EH (cell line): ENCODE results near the gene DNAL4.

Experiments
- DNase-seq: peaks from one replicate; pipeline ENCODE4 v3.0.0-alpha.2; 2015; ENCODE audit warnings: low read depth

DNAL4 gene

DNA sequence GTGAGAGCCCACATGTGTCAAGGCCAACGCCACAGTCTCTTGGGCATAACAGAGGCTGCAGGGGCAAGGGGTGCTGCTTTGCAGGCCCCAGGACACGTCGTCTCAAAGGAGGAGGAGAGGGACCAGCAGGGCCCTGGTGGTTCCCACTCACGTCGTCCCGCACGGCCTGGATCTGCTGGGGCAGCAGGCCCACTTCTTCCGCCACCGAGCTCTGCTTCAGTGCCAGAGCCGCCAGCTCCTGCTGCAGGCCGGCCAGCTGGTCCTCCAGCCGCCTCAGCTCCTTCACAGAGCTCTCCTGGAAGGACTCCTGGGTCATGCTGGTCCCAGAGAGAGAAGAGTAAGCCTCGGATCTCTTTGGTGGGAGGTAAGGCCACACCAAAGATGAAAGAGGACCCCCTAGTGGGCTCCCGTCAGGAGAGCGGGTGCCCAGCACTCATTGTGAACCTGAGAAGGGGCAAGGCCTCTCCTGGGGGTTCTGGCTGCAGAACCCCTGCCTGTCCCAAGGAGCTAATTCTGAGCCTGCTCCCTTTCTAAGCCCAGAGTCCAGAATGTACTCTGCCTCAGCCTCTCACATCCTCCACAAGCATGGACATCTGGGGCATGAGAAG is 53.7 kb downstream of the DNAL4 start:
- DNase-seq, result no peak

DNA sequence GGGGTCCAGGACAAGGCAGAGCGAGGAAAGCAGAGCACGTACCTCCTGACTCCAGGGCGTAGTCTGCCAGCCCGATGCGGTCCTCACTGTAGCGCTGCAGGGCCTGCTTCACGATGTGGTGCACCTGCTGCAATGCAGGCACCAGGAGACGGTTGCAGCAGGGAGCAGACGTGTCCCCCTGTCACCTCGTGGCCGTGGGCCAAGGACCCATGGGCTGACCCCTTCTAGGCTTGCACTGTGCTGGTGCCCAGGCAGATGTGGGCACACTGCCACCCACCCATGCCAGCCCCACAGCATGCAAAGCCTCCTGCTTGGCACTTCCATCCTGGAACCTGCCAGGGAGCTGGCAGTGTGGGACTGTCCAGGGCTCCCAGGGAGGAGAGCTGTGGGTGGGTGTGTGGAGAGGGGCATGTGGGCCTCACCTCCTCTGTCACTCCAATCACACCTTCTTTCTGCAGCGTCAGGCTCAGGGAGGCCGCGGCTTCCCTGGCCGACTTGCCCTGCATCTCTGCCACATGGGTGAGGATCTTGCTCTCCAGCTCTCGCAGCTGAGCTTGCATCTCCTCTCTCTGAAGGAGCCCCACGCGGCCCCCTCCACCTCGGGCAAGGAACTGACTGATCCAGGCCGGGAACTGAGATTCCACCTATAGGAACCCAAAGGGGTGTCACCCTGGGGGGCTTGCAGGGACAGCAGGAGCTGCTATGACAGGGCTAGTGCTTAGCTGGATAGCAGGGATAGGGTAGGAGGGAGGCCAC is 54.5 kb downstream of the DNAL4 start:
- DNase-seq, result no peak

GRCh38 chr22:38738475-38739070 is 55.4 kb downstream of the DNAL4 start:
- no peak for DNase-seq

DNA sequence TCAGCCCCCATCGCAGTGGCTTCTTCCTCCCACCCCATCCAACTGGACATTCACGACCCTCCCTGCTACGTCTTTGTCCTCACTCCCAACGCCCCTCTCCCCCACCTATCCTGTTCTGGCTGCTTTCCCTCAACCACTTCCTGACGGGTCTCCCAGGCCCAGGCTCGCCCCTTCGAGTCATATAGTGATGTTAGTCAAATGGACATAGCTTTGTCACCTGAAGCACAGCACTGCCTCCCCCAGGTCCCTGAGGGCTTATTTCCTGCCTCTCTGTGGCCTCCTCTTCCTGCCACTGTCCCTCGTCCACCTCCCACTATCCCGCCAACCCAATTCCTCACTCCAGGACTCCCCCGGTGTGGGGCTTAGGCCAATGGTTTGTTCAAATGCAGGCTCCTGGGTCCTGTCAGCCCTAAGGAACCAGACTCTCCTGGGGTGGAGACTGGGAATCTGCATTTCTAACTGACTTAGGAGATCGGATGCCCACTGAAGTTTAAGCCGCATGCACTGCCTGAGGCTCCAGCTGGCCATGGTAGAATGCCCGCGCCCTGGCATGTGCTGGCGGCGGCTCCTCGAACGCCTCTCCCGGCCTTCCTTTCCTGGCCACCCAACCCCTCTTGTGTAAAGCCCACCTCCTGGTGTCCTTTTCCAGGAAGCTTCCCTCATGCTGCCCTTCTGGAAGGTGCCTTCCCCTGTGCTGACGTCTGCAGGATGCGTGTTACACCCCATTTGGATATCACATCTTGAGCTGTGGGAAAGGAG is 56.5 kb downstream of the DNAL4 start:
- peak; percentile 29 for DNase-seq

DNA sequence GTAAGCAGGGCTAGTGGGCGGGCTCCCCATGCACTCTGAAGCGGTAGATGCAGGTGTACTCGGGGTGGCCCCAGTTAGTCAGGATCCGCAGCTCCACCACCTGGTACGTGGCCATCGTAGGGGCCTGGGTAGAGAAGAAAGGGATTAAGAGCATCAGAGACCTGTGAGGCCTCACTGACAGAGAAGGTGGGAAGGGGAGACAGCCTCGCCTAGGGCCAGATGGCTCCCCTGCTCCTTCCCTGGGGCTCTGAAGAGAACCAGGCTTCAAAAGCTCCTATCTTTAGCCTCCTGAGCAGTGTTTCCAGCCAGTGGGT is 57.7 kb downstream of the DNAL4 start:
- DNase-seq, result no peak

DNA sequence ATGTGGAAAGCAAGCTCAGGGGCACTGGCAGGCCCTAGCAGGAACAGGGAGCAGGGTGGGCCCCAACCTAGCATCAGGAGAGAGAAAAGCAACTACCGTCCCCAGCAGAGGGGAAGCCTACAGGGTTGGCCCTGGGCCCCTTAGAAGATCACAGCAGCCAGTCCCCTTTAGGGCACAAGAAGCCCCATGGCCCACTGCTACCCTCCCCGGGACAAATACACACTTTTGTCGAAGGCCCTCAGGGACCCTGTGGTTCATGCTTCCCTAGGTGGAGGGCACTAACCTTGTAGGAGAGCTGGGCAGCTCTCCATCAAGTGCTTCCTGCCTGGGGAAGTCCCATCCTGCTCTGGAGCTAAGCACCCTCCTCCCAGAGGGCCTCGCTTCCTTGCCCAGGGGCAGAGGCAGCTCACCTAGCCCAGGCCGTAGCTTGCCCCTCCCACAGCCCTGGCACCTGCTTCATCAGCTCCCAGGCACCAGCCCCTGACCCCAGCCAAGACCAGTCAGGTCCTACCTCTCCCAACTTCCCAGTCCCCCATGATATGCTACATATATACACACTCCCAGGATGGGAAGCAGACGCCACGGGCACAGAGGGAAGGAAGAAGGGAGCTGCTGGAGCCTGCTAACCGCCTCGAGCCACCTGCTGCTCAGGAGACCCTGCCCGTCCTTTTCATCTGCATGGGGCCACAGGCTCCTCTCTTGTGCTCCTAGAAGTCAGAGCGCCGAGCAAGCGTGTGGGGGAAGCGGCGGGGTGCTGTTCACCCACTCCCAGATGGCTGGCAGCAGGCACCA is 58.3 kb downstream of the DNAL4 start:
- DNase-seq, result no peak

GRCh38 chr22:38735126-38735464 is 58.8 kb downstream of the DNAL4 start:
- DNase-seq, result no peak

- no peak for DNase-seq
Observed at GRCh38 chr22:38734421-38735100, 59.4 kb downstream of the DNAL4 start.

- no peak for DNase-seq
Observed at GRCh38 chr22:38733724-38734381, 60.1 kb downstream of the DNAL4 start.

GRCh38 chr22:38733329-38733723 is 60.6 kb downstream of the DNAL4 start:
- DNase-seq, result peak; percentile 43

- no peak for DNase-seq
Observed at GRCh38 chr22:38732251-38732815, 61.6 kb downstream of the DNAL4 start.

GRCh38 chr22:38731703-38732161 is 62.2 kb downstream of the DNAL4 start:
- no peak for DNase-seq

DNA sequence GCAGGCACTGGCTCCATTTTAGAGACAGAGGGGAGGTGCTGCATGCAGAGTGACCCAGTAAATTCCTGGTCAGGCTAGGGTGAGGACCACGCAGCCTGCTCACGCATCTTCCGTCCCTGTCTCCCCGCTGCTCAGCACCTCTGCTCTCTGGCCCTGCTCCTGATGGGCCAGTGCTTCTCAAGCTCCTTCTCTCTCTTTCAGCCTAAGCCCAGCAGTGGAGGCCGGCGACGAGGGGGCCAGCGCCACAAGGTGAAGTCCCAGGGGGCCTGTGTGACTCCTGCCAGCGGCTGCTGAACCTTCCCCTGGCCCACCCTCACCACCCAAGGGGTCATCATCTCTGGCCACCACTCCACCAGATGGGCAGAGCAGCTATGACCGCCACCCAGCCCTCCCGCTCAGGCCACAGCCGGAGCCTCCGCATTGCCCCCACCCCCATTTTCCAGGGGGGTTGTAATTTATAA is 63.5 kb downstream of the DNAL4 start:
- no peak for DNase-seq

GRCh38 chr22:38729946-38730345 is 64.0 kb downstream of the DNAL4 start:
- no peak for DNase-seq

GRCh38 chr22:38728871-38729796 is 64.8 kb downstream of the DNAL4 start:
- DNase-seq, result no peak
